ENCODE measurements around the gene ASCL4.

DNA sequence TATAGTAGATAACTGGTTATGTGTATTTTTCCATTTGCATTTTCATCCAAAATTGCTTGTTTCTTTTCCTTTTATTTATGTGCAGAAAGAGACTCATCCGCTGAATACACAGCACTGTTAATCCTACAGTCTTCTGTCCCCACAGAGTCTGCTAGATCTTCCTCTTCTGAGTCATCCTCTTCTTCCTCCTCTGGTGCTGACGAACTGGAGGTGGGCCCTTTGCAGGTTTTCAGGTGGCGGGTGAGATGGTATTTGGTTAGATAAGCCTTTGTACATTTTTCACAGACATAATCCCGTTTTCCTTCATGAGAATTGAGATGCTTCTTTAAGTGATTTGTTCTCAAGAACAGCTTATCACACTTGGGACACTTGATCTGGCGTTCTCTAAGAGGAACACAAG is 40.4 kb upstream of the ASCL4 start:
- TF ChIP-seq, protein P1, sequence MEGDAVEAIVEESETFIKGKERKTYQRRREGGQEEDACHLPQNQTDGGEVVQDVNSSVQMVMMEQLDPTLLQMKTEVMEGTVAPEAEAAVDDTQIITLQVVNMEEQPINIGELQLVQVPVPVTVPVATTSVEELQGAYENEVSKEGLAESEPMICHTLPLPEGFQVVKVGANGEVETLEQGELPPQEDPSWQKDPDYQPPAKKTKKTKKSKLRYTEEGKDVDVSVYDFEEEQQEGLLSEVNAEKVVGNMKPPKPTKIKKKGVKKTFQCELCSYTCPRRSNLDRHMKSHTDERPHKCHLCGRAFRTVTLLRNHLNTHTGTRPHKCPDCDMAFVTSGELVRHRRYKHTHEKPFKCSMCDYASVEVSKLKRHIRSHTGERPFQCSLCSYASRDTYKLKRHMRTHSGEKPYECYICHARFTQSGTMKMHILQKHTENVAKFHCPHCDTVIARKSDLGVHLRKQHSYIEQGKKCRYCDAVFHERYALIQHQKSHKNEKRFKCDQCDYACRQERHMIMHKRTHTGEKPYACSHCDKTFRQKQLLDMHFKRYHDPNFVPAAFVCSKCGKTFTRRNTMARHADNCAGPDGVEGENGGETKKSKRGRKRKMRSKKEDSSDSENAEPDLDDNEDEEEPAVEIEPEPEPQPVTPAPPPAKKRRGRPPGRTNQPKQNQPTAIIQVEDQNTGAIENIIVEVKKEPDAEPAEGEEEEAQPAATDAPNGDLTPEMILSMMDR (IDR thresholded peaks at IDR 0.05; ENCODE audit: low read length): no peak
- no peak for TF ChIP-seq EZH2 (IDR thresholded peaks at IDR 0.05; ENCODE audit: borderline replicate concordance, low read length)
